Nephron (organoid): ENCODE measurements around the gene KHDC1L.
"Not testable (repeated sequence)": the region's sequence is repeated elsewhere in the genome, so short reads cannot be mapped to it uniquely, and the experiment has no call there.

Experiments
- H3K27ac Mint-ChIP-seq, 3 experiments: 2 replicates each; pipeline ENCODE4 v1.8.0; 2020; ENCODE audit warnings: mixed read lengths in 3 of 3, mild to moderate bottlenecking in 2 of 3, moderate library complexity in 1 of 3
- H3K27me3 Mint-ChIP-seq: 2 replicates; pipeline ENCODE4 v1.8.0; 2021; ENCODE audit warnings: low read depth, mild to moderate bottlenecking, moderate library complexity, mixed read lengths
- H3K36me3 Mint-ChIP-seq: 2 replicates; pipeline ENCODE4 v1.8.0; 2020; ENCODE audit warnings: low read depth, mixed read lengths
- H3K4me1 Mint-ChIP-seq: 2 replicates; pipeline ENCODE4 v1.8.0; 2020; ENCODE audit warnings: mixed read lengths
- H3K4me3 Mint-ChIP-seq, 3 experiments: 2 replicates each; pipeline ENCODE4 v1.8.0; 2020; ENCODE audit warnings: mild to moderate bottlenecking in 3 of 3, mixed read lengths in 3 of 3, moderate library complexity in 2 of 3
- H3K9me3 Mint-ChIP-seq: 2 replicates; pipeline ENCODE4 v1.8.0; 2020; ENCODE audit warnings: mixed read lengths
- CTCF ChIP-seq, 3 experiments: fragments of 200-600 bp; sonication (generic); IDR thresholded peaks; one replicate each; pipeline ENCODE4 v1.5.0; 2021; ENCODE audit warnings: antibody characterized with exemption in 3 of 3; ENCODE audit not compliant: unreplicated experiment in 3 of 3

The KHDC1L gene

GRCh38 chr6:73234733-73235132 lies 9.4 kb upstream of the KHDC1L start:
- no peaks in the 10 kb centered on the region for H3K27me3 Mint-ChIP-seq
- no peak overlapping the region for H3K4me3 Mint-ChIP-seq
- H3K36me3 Mint-ChIP-seq: no peaks in the 10 kb centered on the region
- no peak for TF ChIP-seq CTCF (IDR thresholded peaks at IDR 0.05; ENCODE audit: unreplicated experiment in 3 of 3)
- H3K27ac Mint-ChIP-seq: no peak overlapping the region
- H3K9me3 Mint-ChIP-seq: no peaks in the 10 kb centered on the region
- H3K4me1 Mint-ChIP-seq: no peaks in the 10 kb centered on the region

GRCh38 chr6:73233971-73234370 lies 8.7 kb upstream of the KHDC1L start:
- not testable (repeated sequence) for H3K27me3 Mint-ChIP-seq, H3K36me3 Mint-ChIP-seq, H3K9me3 Mint-ChIP-seq, H3K27ac Mint-ChIP-seq, H3K4me1 Mint-ChIP-seq, H3K4me3 Mint-ChIP-seq

- H3K9me3 Mint-ChIP-seq: no peaks in the 10 kb centered on the region
- no peak overlapping the region for H3K27ac Mint-ChIP-seq
- no peak overlapping the region for H3K4me3 Mint-ChIP-seq
- H3K27me3 Mint-ChIP-seq: no peaks in the 10 kb centered on the region
- no peak for TF ChIP-seq CTCF (IDR thresholded peaks at IDR 0.05; ENCODE audit: unreplicated experiment in 3 of 3)
- no peaks in the 10 kb centered on the region for H3K4me1 Mint-ChIP-seq
- no peaks in the 10 kb centered on the region for H3K36me3 Mint-ChIP-seq
These were observed 7.8 kb upstream of the KHDC1L start for GRCh38 chr6:73233048-73233447.

GRCh38 chr6:73231986-73232391 lies 6.7 kb upstream of the KHDC1L start:
- no peak for TF ChIP-seq CTCF (IDR thresholded peaks at IDR 0.05; ENCODE audit: unreplicated experiment in 3 of 3)
- Mint-ChIP-seq H3K27ac (no peak overlapping the region), H3K27me3 (no peaks in the 10 kb centered on the region), H3K36me3 (no peaks in the 10 kb centered on the region), H3K4me1 (no peaks in the 10 kb centered on the region), H3K9me3 (no peaks in the 10 kb centered on the region), H3K4me3 (no peak overlapping the region)

- H3K27me3 Mint-ChIP-seq: no peaks in the 10 kb centered on the region
- H3K36me3 Mint-ChIP-seq: peaks cover 9% of the 10 kb centered on the region
- no peaks in the 10 kb centered on the region for H3K4me1 Mint-ChIP-seq
- no peak overlapping the region for H3K4me3 Mint-ChIP-seq
- H3K27ac Mint-ChIP-seq: no peak overlapping the region
- H3K9me3 Mint-ChIP-seq: no peaks in the 10 kb centered on the region
- TF ChIP-seq CTCF (IDR thresholded peaks at IDR 0.05; ENCODE audit: unreplicated experiment in 3 of 3): no peak
These were observed 2.4 kb upstream of the KHDC1L start for GRCh38 chr6:73227606-73228255.

- Mint-ChIP-seq H3K4me1 (no peaks in the 10 kb centered on the region), H3K9me3 (no peaks in the 10 kb centered on the region), H3K27ac (no peak overlapping the region), H3K4me3 (no peak overlapping the region), H3K27me3 (no peaks in the 10 kb centered on the region), H3K36me3 (no peaks in the 10 kb centered on the region)
- no peak for TF ChIP-seq CTCF (IDR thresholded peaks at IDR 0.05; ENCODE audit: unreplicated experiment in 3 of 3)
These were observed 8.4 kb downstream of the KHDC1L start for GRCh38 chr6:73216859-73217258.
